Cardiac septum (tissue), 1 donor: Measurements from ENCODE around the gene SERINC5. TPM values are rescaled to one million over a fixed set of nuclear protein-coding genes. Genes with fewer than 3 reads are reported as not detected.

Source experiments
- DNase-seq: peaks from one replicate; pipeline ENCODE4 v3.0.0-alpha.2; 2020; ENCODE audit warnings: low spot score
- intact Hi-C: fragments of 100-400 bp; cut with DNase I; formaldehyde crosslinking; loops from one replicate; pipeline ENCODE4 v1.14.0; 2022
- total RNA-seq: library from RNA; stranded (reverse); fragmentation: NEBNext Ultra II Directional; extraction: Animal tissue kit (Norgen Biotek cat#: 25700); gene quantifications from one replicate; pipeline ENCODE4 v1.2.1, GENCODE V29; 2021
- donor health status: DM: no; HTN: no; CAD: no.

Gene SERINC5
- total RNA-seq, 1 donor from 2014 or later: 20.9 TPM

GRCh38 chr5:80231693-80232092 is 24.2 kb downstream of the SERINC5 start:
- DNase-seq: no peak
- intact Hi-C loops: no loop called here

GRCh38 chr5:80231243-80231642 is 24.6 kb downstream of the SERINC5 start:
- intact Hi-C loops: no loop called here
- DNase-seq: no peak

GRCh38 chr5:80230269-80230992 is 25.4 kb downstream of the SERINC5 start:
- peak; percentile 43 for DNase-seq
- intact Hi-C loops: no loop called here

- peak; percentile 27 for DNase-seq
- intact Hi-C loops: no loop called here
Measured at GRCh38 chr5:80229902-80230255, 26.0 kb downstream of the SERINC5 start.

- intact Hi-C loops: no loop called here
- peak; percentile 22 for DNase-seq
Measured at GRCh38 chr5:80227979-80228596, 27.8 kb downstream of the SERINC5 start.

GRCh38 chr5:80225934-80226326 is 29.9 kb downstream of the SERINC5 start:
- no peak for DNase-seq
- intact Hi-C loops: no loop called here

- intact Hi-C loops: no loop called here
- no peak for DNase-seq
Measured at GRCh38 chr5:80225189-80225933, 30.5 kb downstream of the SERINC5 start.

GRCh38 chr5:80223561-80223960 is 32.3 kb downstream of the SERINC5 start:
- intact Hi-C loops: no loop called here
- DNase-seq: no peak

- no peak for DNase-seq
- intact Hi-C loops: no loop called here
Measured at GRCh38 chr5:80220245-80220897, 35.5 kb downstream of the SERINC5 start.

- intact Hi-C loops: loop anchor here (10.0 kb wide), 1 partner anchor 185 kb away; the partner anchor contains the start of gene ZFYVE16
- no peak for DNase-seq
Measured at GRCh38 chr5:80219391-80219790, 36.5 kb downstream of the SERINC5 start.

- intact Hi-C loops: loop anchor here (2.0 to 10.0 kb wide), 4 partner anchors 25 to 187 kb away; partner anchors contain the start of genes SERINC5 and ZFYVE16
- no peak for DNase-seq
Measured at GRCh38 chr5:80217667-80218066, 38.2 kb downstream of the SERINC5 start.

GRCh38 chr5:80216753-80217596 is 38.9 kb downstream of the SERINC5 start:
- intact Hi-C loops: loop anchor here (2.0 to 10.0 kb wide), 4 partner anchors 24 to 188 kb away; partner anchors contain the start of genes SERINC5 and ZFYVE16
- peak; percentile 89 for DNase-seq

GRCh38 chr5:80216096-80216495 is 39.8 kb downstream of the SERINC5 start:
- no peak for DNase-seq
- intact Hi-C loops: loop anchor here (2.0 to 10.0 kb wide), 4 partner anchors 23 to 189 kb away; partner anchors contain the start of genes SERINC5 and ZFYVE16

GRCh38 chr5:80215523-80215922 is 40.3 kb downstream of the SERINC5 start:
- DNase-seq: no peak
- intact Hi-C loops: loop anchor here (10.0 kb wide), 1 partner anchor 189 kb away; the partner anchor contains the start of gene ZFYVE16

GRCh38 chr5:80213466-80213865 is 42.4 kb downstream of the SERINC5 start:
- peak; percentile 72 for DNase-seq
- intact Hi-C loops: loop anchor here (10.0 kb wide), 1 partner anchor 191 kb away; the partner anchor contains the start of gene ZFYVE16

GRCh38 chr5:80212171-80212667 is 43.6 kb downstream of the SERINC5 start:
- no peak for DNase-seq
- intact Hi-C loops: loop anchor here (10.0 kb wide), 1 partner anchor 193 kb away; the partner anchor contains the start of gene ZFYVE16

GRCh38 chr5:80211327-80211726 is 44.5 kb downstream of the SERINC5 start:
- intact Hi-C loops: loop anchor here (10.0 kb wide), 1 partner anchor 193 kb away; the partner anchor contains the start of gene ZFYVE16

GRCh38 chr5:80210014-80210413 is 45.8 kb downstream of the SERINC5 start:
- intact Hi-C loops: loop anchor here (10.0 kb wide), 1 partner anchor 195 kb away; the partner anchor contains the start of gene ZFYVE16
- DNase-seq: no peak

More at GRCh38 chr5:80211327-80211726, 44.5 kb downstream of the SERINC5 start:
- no peak for DNase-seq
